DMS114 treated with DMSO at 0.1 percent for 48 hours (cell line): ENCODE measurements around the gene COMMD9.

Source experiments
- DNase-seq: peaks from one replicate; lab custom pipeline; 2025; ENCODE audit not compliant: unreplicated experiment; lab: John Stamatoyannopoulos, UW

COMMD9 gene

DNA sequence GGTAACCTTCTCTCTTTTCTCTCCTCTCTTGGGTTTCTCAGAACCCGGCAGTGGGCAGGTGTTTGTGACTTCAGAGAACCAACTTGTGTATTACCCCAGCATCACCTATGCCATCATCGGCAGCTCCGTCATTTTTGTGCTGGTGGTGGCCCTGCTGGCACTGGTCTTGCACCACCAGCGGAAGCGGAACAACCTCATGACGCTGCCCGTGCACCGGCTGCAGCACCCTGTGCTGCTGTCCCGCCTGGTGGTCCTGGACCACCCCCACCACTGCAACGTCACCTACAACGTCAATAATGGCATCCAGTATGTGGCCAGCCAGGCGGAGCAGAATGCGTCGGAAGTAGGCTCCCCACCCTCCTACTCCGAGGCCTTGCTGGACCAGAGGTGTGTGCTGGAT is 62.2 kb downstream of the COMMD9 start:
- DNase-seq = no peak

DNA sequence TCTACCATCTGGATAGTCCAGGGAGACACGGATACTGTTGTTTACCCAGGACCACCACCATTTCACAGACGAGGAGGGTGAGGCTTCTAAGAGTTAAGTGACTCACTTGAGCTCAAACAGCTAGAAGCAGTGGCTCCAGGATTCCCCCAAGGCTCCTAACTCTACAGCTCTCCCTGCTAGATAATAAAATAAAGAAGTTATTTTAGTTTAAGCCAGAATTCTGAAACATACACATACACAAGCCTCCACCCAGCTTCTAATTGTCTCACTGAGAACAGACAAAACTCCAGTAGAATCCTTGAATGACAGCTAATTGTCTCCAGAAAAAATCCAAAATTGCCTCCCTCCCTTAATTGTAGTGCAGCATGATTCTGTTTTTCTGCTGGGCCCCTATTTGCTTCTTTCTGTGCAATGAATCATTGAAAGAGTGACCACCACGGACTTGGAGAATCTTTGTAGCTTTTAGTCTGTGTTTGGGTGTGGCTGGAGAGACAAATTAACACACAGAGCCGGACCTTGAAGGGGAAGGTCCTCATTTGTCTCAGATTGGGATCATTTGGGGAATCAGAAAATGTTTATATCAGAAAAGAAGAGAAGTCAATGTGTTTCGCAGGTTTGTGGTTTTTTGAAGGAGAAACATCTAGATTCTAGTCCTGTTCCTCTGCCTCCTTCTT is 64.9 kb downstream of the COMMD9 start:
- DNase-seq = no peak

DNA sequence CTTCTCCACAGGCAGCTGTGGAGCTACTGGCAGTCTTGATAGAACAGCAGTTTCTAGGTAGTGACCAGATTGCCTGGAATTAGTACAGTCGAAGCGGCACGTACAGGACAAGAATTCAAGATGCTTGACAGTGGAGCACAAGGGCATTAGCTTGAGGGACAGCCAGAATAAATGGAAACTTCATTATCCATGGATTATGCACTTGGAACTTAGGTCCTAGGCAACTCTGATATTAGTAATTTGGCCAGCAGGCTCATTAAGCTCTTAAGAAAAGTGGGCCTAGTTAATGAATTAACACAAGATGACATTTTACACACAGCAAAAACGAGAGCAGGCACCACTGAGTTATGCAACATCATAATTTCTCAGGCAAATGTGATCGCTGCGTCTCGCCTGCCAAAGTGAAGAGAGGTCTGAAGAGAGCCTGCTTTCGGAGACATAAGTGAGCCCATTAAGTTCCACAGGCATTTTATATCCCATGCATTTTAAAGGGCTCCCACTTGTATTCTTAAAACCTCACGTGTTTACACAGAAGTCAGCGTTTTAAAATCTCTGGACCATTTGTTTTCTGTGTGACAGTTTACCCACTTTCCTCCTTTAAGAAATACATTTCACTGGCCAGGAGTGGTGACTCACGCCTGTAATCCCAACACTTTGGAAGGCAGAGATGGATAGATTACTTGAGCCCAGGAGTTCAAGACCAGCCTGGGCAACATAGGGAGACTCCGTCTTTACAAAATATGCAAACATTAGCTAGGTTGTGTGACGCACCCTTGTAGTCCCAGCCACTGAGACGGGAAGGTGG is 66.2 kb downstream of the COMMD9 start:
- DNase-seq = no peak
